Measurements from ENCODE around the gene ABI1. TPM values are rescaled to one million over a fixed set of nuclear protein-coding genes. Genes with fewer than 3 reads are reported as not detected.

Gene ABI1
- total and polyA plus RNA-seq, 8 donors, result 11.7 to 71.0 (median 22.7) TPM

- Histone ChIP-seq H3K27me3 (no peaks in the 10 kb centered on the region), H3K4me3 (no peak overlapping the region), H3K27ac (no peak overlapping the region), H3K9me3 (no peaks in the 10 kb centered on the region), H3K4me1 (peaks cover 18 to 74% (median 50%) of the 10 kb centered on the region in 4 donors), H3K36me3 (no peaks in the 10 kb centered on the region)
- intact Hi-C loops (cut with DNase I; ENCODE audit: low total_unique reads), result no loop called here
- 53 to 61% (median 55%) methylated on average over 3 of the region's 3 CpGs for WGBS, 5 donors
- TF ChIP-seq POLR2AphosphoS5 (IDR thresholded peaks at IDR 0.05) (no peak), EP300 (IDR thresholded peaks at IDR 0.05) (no peak), CTCF (IDR thresholded peaks at IDR 0.05) (no peak), POLR2A (IDR thresholded peaks at IDR 0.05) (no peak)
- DNase-seq, result no peak
These were observed 5.6 kb downstream of the ABI1 start for GRCh38 chr10:26855186-26855585.

GRCh38 chr10:26854524-26854923 lies 6.2 kb downstream of the ABI1 start:
- H3K27me3 ChIP-seq, result no peaks in the 10 kb centered on the region
- no peaks in the 10 kb centered on the region for H3K36me3 ChIP-seq
- H3K4me3 ChIP-seq, result no peak overlapping the region
- 27 to 42% (median 37%) methylated on average over 1 of the region's 1 CpG for WGBS, 5 donors
- no peaks in the 10 kb centered on the region for H3K9me3 ChIP-seq
- intact Hi-C loops (cut with DNase I; ENCODE audit: low total_unique reads), result no loop called here
- peaks cover 18 to 79% (median 52%) of the 10 kb centered on the region in 4 donors for H3K4me1 ChIP-seq
- H3K27ac ChIP-seq, result no peak overlapping the region
- TF ChIP-seq EP300 (IDR thresholded peaks at IDR 0.05) (no peak), CTCF (IDR thresholded peaks at IDR 0.05) (no peak), POLR2AphosphoS5 (IDR thresholded peaks at IDR 0.05) (no peak), POLR2A (IDR thresholded peaks at IDR 0.05) (no peak)
- DNase-seq, result no peak

- intact Hi-C loops (cut with DNase I; ENCODE audit: low total_unique reads), result no loop called here
- TF ChIP-seq POLR2A (IDR thresholded peaks at IDR 0.05) (no peak), POLR2AphosphoS5 (IDR thresholded peaks at IDR 0.05) (no peak), CTCF (IDR thresholded peaks at IDR 0.05) (no peak), EP300 (IDR thresholded peaks at IDR 0.05) (no peak)
- peaks cover 0 to 4% (median 1%) of the 10 kb centered on the region in 4 donors for H3K36me3 ChIP-seq
- H3K27me3 ChIP-seq, result no peaks in the 10 kb centered on the region
- H3K27ac ChIP-seq, result no peak overlapping the region
- H3K4me1 ChIP-seq, result peaks cover 3 to 60% (median 27%) of the 10 kb centered on the region in 4 donors
- no peak overlapping the region for H3K4me3 ChIP-seq
- no peaks in the 10 kb centered on the region for H3K9me3 ChIP-seq
- 50 to 82% (median 74%) methylated on average over 5 of the region's 5 CpGs for WGBS, 5 donors
- DNase-seq, result no peak
These were observed 16.3 kb downstream of the ABI1 start for GRCh38 chr10:26844396-26844975.

- no peak overlapping the region for H3K4me3 ChIP-seq
- H3K27ac ChIP-seq, result no peak overlapping the region
- no peaks in the 10 kb centered on the region for H3K9me3 ChIP-seq
- intact Hi-C loops (cut with DNase I; ENCODE audit: low total_unique reads), result no loop called here
- DNase-seq, result no peak
- peaks cover 0 to 4% (median 1%) of the 10 kb centered on the region in 4 donors for H3K36me3 ChIP-seq
- 37 to 56% (median 54%) methylated on average over 3 of the region's 3 CpGs for WGBS, 5 donors
- H3K27me3 ChIP-seq, result no peaks in the 10 kb centered on the region
- TF ChIP-seq CTCF (IDR thresholded peaks at IDR 0.05), result no peak
- no peak for TF ChIP-seq POLR2A (IDR thresholded peaks at IDR 0.05)
- no peak for TF ChIP-seq POLR2AphosphoS5 (IDR thresholded peaks at IDR 0.05)
- TF ChIP-seq EP300 (IDR thresholded peaks at IDR 0.05), result no peak
- peaks cover 3 to 52% (median 22%) of the 10 kb centered on the region in 4 donors for H3K4me1 ChIP-seq
These were observed 17.0 kb downstream of the ABI1 start for GRCh38 chr10:26843736-26844135.
